ENCODE results near the gene EWSR1.
"Not testable (repeated sequence)": the region's sequence is repeated elsewhere in the genome, so short reads cannot be mapped to it uniquely, and the experiment has no call there.

The EWSR1 gene

GRCh38 chr22:29339381-29340235 lies 71.5 kb downstream of the EWSR1 start:
- DNase-seq (no peak), ATAC-seq (replicated peaks) (no peak)
- Mint-ChIP-seq H3K27ac (peak overlapping the region in 1 of 2 donors; percentile 44), H3K4me3 (no peak overlapping the region), H3K4me1 (ENCODE audit: low read depth in 2 of 2) (no peaks in the 10 kb centered on the region), H3K36me3 (ENCODE audit: insufficient read depth) (peaks cover 53% of the 10 kb centered on the region), H3K9me3 (no peaks in the 10 kb centered on the region), H3K27me3 (no peaks in the 10 kb centered on the region)

- H3K4me1 Mint-ChIP-seq (ENCODE audit: low read depth in 2 of 2): no peaks in the 10 kb centered on the region
- H3K9me3 Mint-ChIP-seq: no peaks in the 10 kb centered on the region
- no peak overlapping the region for H3K4me3 Mint-ChIP-seq
- H3K27ac Mint-ChIP-seq: no peak overlapping the region
- no peaks in the 10 kb centered on the region for H3K27me3 Mint-ChIP-seq
- ATAC-seq (replicated peaks) (no peak), DNase-seq (no peak)
- H3K36me3 Mint-ChIP-seq (ENCODE audit: insufficient read depth): peaks cover 57% of the 10 kb centered on the region
Observed at GRCh38 chr22:29340566-29340965, 72.5 kb downstream of the EWSR1 start.

GRCh38 chr22:29341056-29341848 lies 73.2 kb downstream of the EWSR1 start:
- Mint-ChIP-seq H3K4me1 (ENCODE audit: low read depth in 2 of 2) (no peaks in the 10 kb centered on the region), H3K27me3 (no peaks in the 10 kb centered on the region), H3K4me3 (no peak overlapping the region), H3K36me3 (ENCODE audit: insufficient read depth) (peaks cover 61% of the 10 kb centered on the region), H3K27ac (no peak overlapping the region), H3K9me3 (no peaks in the 10 kb centered on the region)
- DNase-seq: no peak
- no peak for ATAC-seq (replicated peaks)

GRCh38 chr22:29341849-29342127 lies 73.7 kb downstream of the EWSR1 start:
- H3K4me1 Mint-ChIP-seq (ENCODE audit: low read depth in 2 of 2): no peaks in the 10 kb centered on the region
- H3K27me3 Mint-ChIP-seq: no peaks in the 10 kb centered on the region
- no peak for DNase-seq
- no peak for ATAC-seq (replicated peaks)
- H3K36me3 Mint-ChIP-seq (ENCODE audit: insufficient read depth): peaks cover 56% of the 10 kb centered on the region
- no peaks in the 10 kb centered on the region for H3K9me3 Mint-ChIP-seq
- no peak overlapping the region for H3K4me3 Mint-ChIP-seq
- H3K27ac Mint-ChIP-seq: no peak overlapping the region

GRCh38 chr22:29342177-29342576 lies 74.1 kb downstream of the EWSR1 start:
- ATAC-seq (replicated peaks): no peak
- Mint-ChIP-seq H3K4me1 (ENCODE audit: low read depth in 2 of 2) (no peaks in the 10 kb centered on the region), H3K36me3 (ENCODE audit: insufficient read depth) (peaks cover 52% of the 10 kb centered on the region), H3K27me3 (no peaks in the 10 kb centered on the region), H3K4me3 (no peak overlapping the region), H3K27ac (no peak overlapping the region), H3K9me3 (no peaks in the 10 kb centered on the region)
- no peak for DNase-seq

GRCh38 chr22:29342577-29343312 lies 74.7 kb downstream of the EWSR1 start:
- H3K36me3 Mint-ChIP-seq (ENCODE audit: insufficient read depth): peaks cover 48% of the 10 kb centered on the region
- no peaks in the 10 kb centered on the region for H3K9me3 Mint-ChIP-seq
- H3K27me3 Mint-ChIP-seq: no peaks in the 10 kb centered on the region
- DNase-seq (no peak), ATAC-seq (replicated peaks) (no peak)
- H3K27ac Mint-ChIP-seq: peak overlapping the region; percentile 62 to 87
- H3K4me1 Mint-ChIP-seq (ENCODE audit: low read depth in 2 of 2): no peaks in the 10 kb centered on the region
- no peak overlapping the region for H3K4me3 Mint-ChIP-seq

GRCh38 chr22:29343313-29343805 lies 75.3 kb downstream of the EWSR1 start:
- no peaks in the 10 kb centered on the region for H3K27me3 Mint-ChIP-seq
- H3K9me3 Mint-ChIP-seq: no peaks in the 10 kb centered on the region
- ATAC-seq (replicated peaks) (no peak), DNase-seq (no peak)
- H3K36me3 Mint-ChIP-seq (ENCODE audit: insufficient read depth): peaks cover 44% of the 10 kb centered on the region
- peak overlapping the region; percentile 62 to 87 for H3K27ac Mint-ChIP-seq
- no peak overlapping the region for H3K4me3 Mint-ChIP-seq
- no peaks in the 10 kb centered on the region for H3K4me1 Mint-ChIP-seq (ENCODE audit: low read depth in 2 of 2)

- no peaks in the 10 kb centered on the region for H3K9me3 Mint-ChIP-seq
- DNase-seq (no peak), ATAC-seq (replicated peaks) (no peak)
- no peaks in the 10 kb centered on the region for H3K27me3 Mint-ChIP-seq
- no peak overlapping the region for H3K27ac Mint-ChIP-seq
- H3K4me1 Mint-ChIP-seq (ENCODE audit: low read depth in 2 of 2): no peaks in the 10 kb centered on the region
- H3K36me3 Mint-ChIP-seq (ENCODE audit: insufficient read depth): peaks cover 43% of the 10 kb centered on the region
- H3K4me3 Mint-ChIP-seq: no peak overlapping the region
Observed at GRCh38 chr22:29344137-29344536, 76.1 kb downstream of the EWSR1 start.

GRCh38 chr22:29344889-29345288 lies 76.8 kb downstream of the EWSR1 start:
- peaks cover 41% of the 10 kb centered on the region for H3K36me3 Mint-ChIP-seq (ENCODE audit: insufficient read depth)
- H3K4me1 Mint-ChIP-seq (ENCODE audit: low read depth in 2 of 2); H3K27me3 Mint-ChIP-seq; H3K4me3 Mint-ChIP-seq; H3K9me3 Mint-ChIP-seq; DNase-seq; ATAC-seq (replicated peaks); H3K27ac Mint-ChIP-seq: not testable (repeated sequence)

- ATAC-seq (replicated peaks) (no peak), DNase-seq (no peak)
- Mint-ChIP-seq H3K36me3 (ENCODE audit: insufficient read depth) (peaks cover 48% of the 10 kb centered on the region), H3K27ac (no peak overlapping the region), H3K4me3 (no peak overlapping the region), H3K27me3 (no peaks in the 10 kb centered on the region), H3K4me1 (ENCODE audit: low read depth in 2 of 2) (no peaks in the 10 kb centered on the region), H3K9me3 (no peaks in the 10 kb centered on the region)
Observed at GRCh38 chr22:29345932-29346331, 77.9 kb downstream of the EWSR1 start.

GRCh38 chr22:29346659-29347058 lies 78.6 kb downstream of the EWSR1 start:
- Mint-ChIP-seq H3K4me3 (no peak overlapping the region), H3K36me3 (ENCODE audit: insufficient read depth) (peaks cover 49% of the 10 kb centered on the region), H3K9me3 (no peaks in the 10 kb centered on the region)

GRCh38 chr22:29348041-29348440 lies 80.0 kb downstream of the EWSR1 start:
- H3K27me3 Mint-ChIP-seq: no peaks in the 10 kb centered on the region
- H3K27ac Mint-ChIP-seq: peak overlapping the region in 1 of 2 donors; percentile 11
- no peaks in the 10 kb centered on the region for H3K9me3 Mint-ChIP-seq
- H3K4me3 Mint-ChIP-seq: no peak overlapping the region
- DNase-seq (no peak), ATAC-seq (replicated peaks) (no peak)
- no peaks in the 10 kb centered on the region for H3K4me1 Mint-ChIP-seq (ENCODE audit: low read depth in 2 of 2)
- peaks cover 47% of the 10 kb centered on the region for H3K36me3 Mint-ChIP-seq (ENCODE audit: insufficient read depth)

More at GRCh38 chr22:29346659-29347058, 78.6 kb downstream of the EWSR1 start:
- no peak for ATAC-seq (replicated peaks)
- Mint-ChIP-seq H3K27me3 (no peaks in the 10 kb centered on the region), H3K4me1 (ENCODE audit: low read depth in 2 of 2) (no peaks in the 10 kb centered on the region), H3K27ac (peak overlapping the region in 1 of 2 donors; percentile 46)
- no peak for DNase-seq

GRCh38 chr22:29348956-29349355 lies 80.9 kb downstream of the EWSR1 start:
- Mint-ChIP-seq H3K4me3 (no peak overlapping the region), H3K27ac (peak overlapping the region in 1 of 2 donors; percentile 11), H3K4me1 (ENCODE audit: low read depth in 2 of 2) (no peaks in the 10 kb centered on the region), H3K9me3 (no peaks in the 10 kb centered on the region), H3K36me3 (ENCODE audit: insufficient read depth) (peaks cover 45% of the 10 kb centered on the region), H3K27me3 (no peaks in the 10 kb centered on the region)
- no peak for DNase-seq
- ATAC-seq (replicated peaks): no peak
